Esophagus muscularis mucosa (tissue), 4 donors: Measurements from ENCODE around the gene B4GALT5. TPM values are rescaled to one million over a fixed set of nuclear protein-coding genes. Genes with fewer than 3 reads are reported as not detected.
A peak's percentile ranks its signal among the peaks of the same experiment; 100 is the strongest.
"Not testable (repeated sequence)": the region's sequence is repeated elsewhere in the genome, so short reads cannot be mapped to it uniquely, and the experiment has no call there.

ENCODE experiments used
- DNase-seq: peaks from one replicate; pipeline ENCODE4 v3.0.0-alpha.2; 2017; ENCODE audit errors: extremely low spot score
- H3K27ac ChIP-seq, 4 donors: fragments of 200-600 bp; sonication (generic); replicated peaks in 1 of 4; 1 replicate in 3 of 4; 2 replicates in 1 of 4; pipeline ENCODE4 v1.5.1; 2016 to 2019; ENCODE audit warnings: mild to moderate bottlenecking in 1 of 4
- H3K27me3 ChIP-seq, 4 donors: fragments of 200-600 bp; sonication (generic); one replicate each; pipeline versions ENCODE4 v1.5.1 to v1.6.0; 2016 to 2019
- H3K36me3 ChIP-seq, 4 donors: fragments of 200-600 bp; sonication (generic); one replicate each; pipeline ENCODE4 v1.5.1; 2016 to 2019
- H3K4me1 ChIP-seq, 4 donors: fragments of 200-600 bp; sonication (generic); one replicate each; pipeline ENCODE4 v1.5.1; 2016 to 2019
- H3K4me3 ChIP-seq, 4 donors: fragments of 200-600 bp; sonication (generic); 1 replicate in 2 of 4; 2 replicates in 2 of 4; pipeline ENCODE4 v1.5.1; 2016 to 2019; ENCODE audit warnings: mild to moderate bottlenecking in 4 of 4, moderate library complexity in 1 of 4
- H3K9me3 ChIP-seq, 4 donors: fragments of 200-600 bp; sonication (generic); 1 replicate in 3 of 4; 2 replicates in 1 of 4; pipeline ENCODE4 v1.5.1; 2016 to 2019
- EP300 ChIP-seq: sonication (generic); formaldehyde crosslinking; IDR thresholded peaks from one replicate; pipeline ENCODE4 v1.6.1; 2017; ENCODE audit warnings: antibody characterized with exemption
- POLR2A ChIP-seq: fragments of 450-650 bp; IDR thresholded peaks from one replicate; pipeline ENCODE4 v1.6.1; 2017; ENCODE audit warnings: antibody characterized with exemption, moderate library complexity, mild to moderate bottlenecking, low read depth
- POLR2AphosphoS5 ChIP-seq, 2 donors: sonication (generic); formaldehyde crosslinking; IDR thresholded peaks; one replicate each; pipeline ENCODE4 v1.6.1; 2017; ENCODE audit warnings: antibody characterized with exemption in 2 of 2
- WGBS: methylation state at CpG from one replicate; pipeline ENCODE4 v1.1.5; 2018; 5-methylcytosine and 5-hydroxymethylcytosine counted together
- intact Hi-C: fragments of 100-400 bp; cut with DNase I; formaldehyde crosslinking; loops from one replicate; pipeline ENCODE4 v1.15.1; 2023
- total RNA-seq, 4 donors: library from RNA; depleted of rRNA; stranded (reverse); fragments of >200 nt; gene quantifications; one replicate each; pipeline versions ENCODE4 v1.1.0 to v1.2.1, GENCODE V29; 2016
- TF ChIP-seq, protein P1 (sequence below), 3 experiments: fragments of 200-600 bp in 2 of 3; fragments of 450-650 bp in 1 of 3; sonication (generic) in 2 of 3; IDR thresholded peaks; one replicate each; pipeline ENCODE4 v1.5.1; 2017 to 2019; ENCODE audit warnings: antibody characterized with exemption in 3 of 3, mild to moderate bottlenecking in 2 of 3, moderate library complexity in 1 of 3

The B4GALT5 gene
- total RNA-seq, 4 donors from 2014 or later, result 23.3 to 51.2 (median 37.1) TPM

DNA sequence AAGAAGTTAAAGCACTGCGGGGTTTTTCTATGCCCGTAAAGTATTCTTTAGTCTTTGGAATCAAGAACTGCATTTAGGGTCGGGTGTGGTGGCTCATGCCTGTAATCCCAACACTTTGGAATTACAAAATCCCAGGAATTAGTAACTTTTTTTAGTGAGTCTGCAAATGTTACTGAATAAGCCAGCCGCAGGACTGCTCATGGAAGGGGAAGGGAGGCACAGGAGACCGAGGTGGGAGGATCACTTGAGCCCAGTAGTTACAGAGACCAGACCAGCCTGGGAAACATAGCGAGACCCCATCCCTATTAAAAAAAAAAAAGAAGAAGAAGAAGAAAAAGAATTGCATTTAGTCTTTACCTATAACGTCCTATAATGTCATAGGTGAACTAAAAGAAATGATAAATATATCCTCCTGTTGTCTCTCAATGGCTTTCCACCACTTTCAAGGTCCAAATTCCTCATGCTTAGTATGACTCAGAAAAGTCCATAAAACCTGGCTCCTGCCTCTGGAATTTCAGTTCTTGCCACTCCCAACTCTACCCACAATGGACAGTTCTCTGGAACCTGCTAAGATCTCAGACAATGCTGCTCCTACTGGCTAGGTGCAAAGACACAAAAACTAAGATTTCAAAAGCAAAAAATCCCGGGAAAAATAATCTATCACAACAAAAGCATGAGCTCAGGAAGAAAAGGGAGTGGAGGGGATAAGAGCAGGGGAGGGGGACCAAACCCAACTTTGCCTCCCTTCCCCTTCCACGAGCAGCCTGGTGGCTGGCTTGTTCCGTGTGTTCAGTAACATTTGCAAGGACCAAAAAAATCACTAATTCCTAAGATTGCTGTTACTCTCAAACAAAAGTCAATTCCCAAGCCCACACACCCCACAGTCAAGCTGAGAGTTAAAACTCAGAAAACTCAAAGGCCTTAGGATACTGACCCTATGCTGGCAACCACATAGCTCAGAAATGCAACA is 39.0 kb downstream of the B4GALT5 start:
- Histone ChIP-seq H3K9me3 (no peaks in the 10 kb centered on the region), H3K36me3 (no peaks in the 10 kb centered on the region), H3K4me1 (peaks cover 80 to 96% (median 95%) of the 10 kb centered on the region in 4 donors), H3K27me3 (no peaks in the 10 kb centered on the region), H3K27ac (peak overlapping the region in 1 of 4 donors; percentile 10), H3K4me3 (no peak overlapping the region)
- DNase-seq, result no peak
- TF ChIP-seq EP300 (no peak), POLR2A (no peak), POLR2AphosphoS5 (IDR thresholded peaks at IDR 0.05) (no peak)
- TF ChIP-seq, protein P1, sequence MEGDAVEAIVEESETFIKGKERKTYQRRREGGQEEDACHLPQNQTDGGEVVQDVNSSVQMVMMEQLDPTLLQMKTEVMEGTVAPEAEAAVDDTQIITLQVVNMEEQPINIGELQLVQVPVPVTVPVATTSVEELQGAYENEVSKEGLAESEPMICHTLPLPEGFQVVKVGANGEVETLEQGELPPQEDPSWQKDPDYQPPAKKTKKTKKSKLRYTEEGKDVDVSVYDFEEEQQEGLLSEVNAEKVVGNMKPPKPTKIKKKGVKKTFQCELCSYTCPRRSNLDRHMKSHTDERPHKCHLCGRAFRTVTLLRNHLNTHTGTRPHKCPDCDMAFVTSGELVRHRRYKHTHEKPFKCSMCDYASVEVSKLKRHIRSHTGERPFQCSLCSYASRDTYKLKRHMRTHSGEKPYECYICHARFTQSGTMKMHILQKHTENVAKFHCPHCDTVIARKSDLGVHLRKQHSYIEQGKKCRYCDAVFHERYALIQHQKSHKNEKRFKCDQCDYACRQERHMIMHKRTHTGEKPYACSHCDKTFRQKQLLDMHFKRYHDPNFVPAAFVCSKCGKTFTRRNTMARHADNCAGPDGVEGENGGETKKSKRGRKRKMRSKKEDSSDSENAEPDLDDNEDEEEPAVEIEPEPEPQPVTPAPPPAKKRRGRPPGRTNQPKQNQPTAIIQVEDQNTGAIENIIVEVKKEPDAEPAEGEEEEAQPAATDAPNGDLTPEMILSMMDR (IDR thresholded peaks at IDR 0.05), result no peak
- WGBS, result 82% methylated on average over 10 of the region's 10 CpGs
- intact Hi-C loops, result loop anchor here (5.0 kb wide), 1 partner anchor 38 kb away; the partner anchor contains the start of gene B4GALT5

DNA sequence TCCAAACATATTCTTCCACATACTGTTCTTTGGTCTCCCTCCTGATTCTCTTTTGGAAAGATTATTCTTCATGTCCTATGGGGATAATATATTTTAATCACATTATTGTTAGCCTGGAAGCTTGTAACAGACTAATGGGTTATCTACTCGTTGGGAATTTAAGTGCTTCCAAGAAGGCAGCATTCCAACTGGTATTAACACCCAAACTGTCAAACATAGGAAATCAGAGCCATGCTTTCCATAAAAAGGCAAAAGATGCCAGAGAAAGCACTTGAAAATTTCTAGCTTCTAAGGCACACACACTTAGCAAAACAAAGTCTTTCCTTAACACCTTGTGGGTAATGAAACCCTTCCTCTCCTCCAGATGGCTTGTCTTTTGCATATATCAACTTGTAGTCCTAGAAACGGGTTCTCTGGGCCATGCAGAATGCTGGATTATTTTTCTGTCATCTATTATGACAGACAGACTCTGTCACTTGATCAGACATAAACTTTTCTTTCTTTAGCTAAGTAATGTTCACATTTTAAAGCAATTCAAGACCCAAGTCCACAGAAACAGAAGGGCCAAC is 41.5 kb downstream of the B4GALT5 start:
- 26% methylated on average over 2 of the region's 2 CpGs for WGBS
- DNase-seq, result no peak
- H3K27ac ChIP-seq, result no peak overlapping the region
- no peak overlapping the region for H3K4me3 ChIP-seq
- TF ChIP-seq EP300 (no peak), POLR2AphosphoS5 (IDR thresholded peaks at IDR 0.05) (no peak), POLR2A (no peak)
- TF ChIP-seq, protein P1 (IDR thresholded peaks at IDR 0.05), result no peak
- intact Hi-C loops, result no loop called here
- H3K4me1 ChIP-seq, result peaks cover 64 to 86% (median 83%) of the 10 kb centered on the region in 4 donors
- no peaks in the 10 kb centered on the region for H3K9me3 ChIP-seq
- H3K27me3 ChIP-seq, result no peaks in the 10 kb centered on the region
- no peaks in the 10 kb centered on the region for H3K36me3 ChIP-seq

DNA sequence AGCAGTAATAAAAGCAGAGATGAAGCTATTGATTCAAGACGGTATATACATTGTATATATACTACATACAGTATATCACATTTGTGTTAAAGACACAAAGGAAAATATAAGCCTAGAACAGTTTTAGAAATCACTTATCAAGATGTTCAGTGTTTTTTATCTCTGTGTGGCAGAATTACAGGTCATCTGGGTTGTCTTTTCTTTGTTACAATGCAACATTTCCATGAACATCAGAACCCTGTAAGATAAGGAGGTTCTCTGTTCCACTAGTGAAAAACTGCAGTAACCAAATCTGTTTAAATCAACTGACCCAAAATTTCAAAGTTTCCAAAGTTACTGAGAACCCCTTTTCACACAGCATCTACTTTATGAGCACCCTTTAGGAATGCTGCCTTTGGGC is 42.2 kb downstream of the B4GALT5 start:
- TF ChIP-seq, protein P1 (IDR thresholded peaks at IDR 0.05), result no peak
- TF ChIP-seq POLR2AphosphoS5 (IDR thresholded peaks at IDR 0.05), result no peak
- TF ChIP-seq EP300, result no peak
- TF ChIP-seq POLR2A, result no peak
- Histone ChIP-seq H3K27ac (no peak overlapping the region), H3K36me3 (no peaks in the 10 kb centered on the region), H3K4me1 (peaks cover 56 to 86% (median 76%) of the 10 kb centered on the region in 4 donors), H3K27me3 (no peaks in the 10 kb centered on the region), H3K4me3 (no peak overlapping the region), H3K9me3 (no peaks in the 10 kb centered on the region)
- 58% methylated on average over 1 of the region's 1 CpG for WGBS
- intact Hi-C loops, result no loop called here
- no peak for DNase-seq

DNA sequence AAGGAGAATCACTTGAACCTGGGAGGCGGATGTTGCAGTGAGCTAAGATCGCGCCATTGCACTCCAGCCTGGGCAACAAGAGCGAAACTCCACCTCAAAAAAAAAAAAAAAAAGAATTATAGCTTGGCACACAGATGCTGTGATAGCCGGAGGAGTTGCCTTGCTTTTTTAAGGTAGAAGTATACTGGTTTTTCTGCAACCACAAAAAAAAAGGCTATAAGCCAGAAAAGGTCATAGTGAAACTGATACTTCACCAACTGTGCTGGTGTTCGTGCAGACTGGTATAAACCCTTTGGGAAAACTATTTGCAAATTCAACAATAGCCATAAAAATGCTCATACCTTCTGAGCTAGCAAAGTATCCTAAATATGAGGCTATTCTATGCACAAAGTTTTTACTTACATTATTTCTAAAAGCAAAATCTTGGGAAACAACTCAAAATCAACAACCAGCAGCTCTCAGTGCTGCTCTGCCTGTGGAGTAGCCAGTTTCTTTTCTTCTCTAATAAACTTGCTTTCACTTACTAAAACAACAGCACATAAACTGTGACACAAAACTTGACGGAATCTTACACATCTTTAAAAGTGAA is 44.0 kb downstream of the B4GALT5 start:
- H3K36me3 ChIP-seq, result no peaks in the 10 kb centered on the region
- DNase-seq, result no peak
- peak overlapping the region in 1 of 4 donors; percentile 7 for H3K4me3 ChIP-seq
- peaks cover 45 to 78% (median 58%) of the 10 kb centered on the region in 4 donors for H3K4me1 ChIP-seq
- no peaks in the 10 kb centered on the region for H3K9me3 ChIP-seq
- TF ChIP-seq POLR2A, result no peak
- TF ChIP-seq, protein P1 (IDR thresholded peaks at IDR 0.05), result no peak
- no peak for TF ChIP-seq EP300
- no peak for TF ChIP-seq POLR2AphosphoS5 (IDR thresholded peaks at IDR 0.05)
- H3K27me3 ChIP-seq, result no peaks in the 10 kb centered on the region
- intact Hi-C loops, result no loop called here
- 68% methylated on average over 7 of the region's 7 CpGs for WGBS
- no peak overlapping the region for H3K27ac ChIP-seq

DNA sequence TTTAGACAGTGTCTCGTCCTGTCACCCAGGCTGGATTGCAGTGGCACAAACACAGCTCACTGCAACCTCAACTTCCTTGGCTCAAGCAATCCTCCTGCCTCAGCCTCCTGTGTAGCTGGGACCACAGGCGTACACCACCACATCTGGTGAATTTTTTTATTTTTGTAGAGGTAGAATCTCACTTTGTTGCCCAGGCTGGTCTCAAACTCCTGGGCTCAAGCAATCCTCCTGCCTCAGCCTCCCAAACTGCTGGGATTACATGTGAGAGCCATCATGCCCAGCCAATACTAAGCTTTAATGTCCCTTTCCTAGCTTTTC is 44.8 kb downstream of the B4GALT5 start:
- H3K4me3 ChIP-seq, DNase-seq, H3K27me3 ChIP-seq, H3K27ac ChIP-seq, H3K9me3 ChIP-seq, H3K36me3 ChIP-seq, intact Hi-C loops: not testable (repeated sequence)
- peaks cover 41 to 73% (median 51%) of the 10 kb centered on the region in 4 donors for H3K4me1 ChIP-seq
- WGBS, result 86% methylated on average over 2 of the region's 2 CpGs
